ENCODE measurements around the gene MYBBP1A.

GRCh38 chr17:4582101-4582501, 26.9 kb upstream of the MYBBP1A start:
- TF ChIP-seq EZH2 (IDR thresholded peaks at IDR 0.05; ENCODE audit: insufficient read depth, poor library complexity, severe bottlenecking) (no peak), EZH2phosphoT487 (IDR thresholded peaks at IDR 0.05; ENCODE audit: insufficient read depth, low read depth) (no peak)

All from GM23248 (cell line).